Sciatic nerve (tissue), 2 donors: Measurements from ENCODE around the gene CD300A. TPM values are rescaled to one million over a fixed set of nuclear protein-coding genes. Genes with fewer than 3 reads are reported as not detected.
"Not testable (repeated sequence)": the region's sequence is repeated elsewhere in the genome, so short reads cannot be mapped to it uniquely, and the experiment has no call there.

Experiments
- ATAC-seq: fragments of 200-7000 bp; cut with Tn5 transposase; one replicate; pipeline ENCODE4 v1.9.1; 2020; ENCODE audit warnings: mild to moderate bottlenecking, moderate library complexity
- DNase-seq: peaks from one replicate; pipeline ENCODE4 v3.0.0-alpha.2; 2020; ENCODE audit warnings: low spot score
- intact Hi-C: fragments of 100-400 bp; cut with DNase I; formaldehyde crosslinking; loops from one replicate; pipeline ENCODE4 v1.14.2; 2022
- total RNA-seq: library from RNA; stranded (reverse); fragmentation: NEBNext Ultra II Directional; extraction: Animal tissue kit (Norgen Biotek cat#: 25700); gene quantifications from one replicate; pipeline ENCODE4 v1.2.1, GENCODE V29; 2021
- donor health status: DM: no; HTN: no; CAD: no.
- donor health status: DM: no; HTN: no; CAD: no.

CD300A gene
- total RNA-seq, 1 donor from 2014 or later, result 13.0 TPM

DNA sequence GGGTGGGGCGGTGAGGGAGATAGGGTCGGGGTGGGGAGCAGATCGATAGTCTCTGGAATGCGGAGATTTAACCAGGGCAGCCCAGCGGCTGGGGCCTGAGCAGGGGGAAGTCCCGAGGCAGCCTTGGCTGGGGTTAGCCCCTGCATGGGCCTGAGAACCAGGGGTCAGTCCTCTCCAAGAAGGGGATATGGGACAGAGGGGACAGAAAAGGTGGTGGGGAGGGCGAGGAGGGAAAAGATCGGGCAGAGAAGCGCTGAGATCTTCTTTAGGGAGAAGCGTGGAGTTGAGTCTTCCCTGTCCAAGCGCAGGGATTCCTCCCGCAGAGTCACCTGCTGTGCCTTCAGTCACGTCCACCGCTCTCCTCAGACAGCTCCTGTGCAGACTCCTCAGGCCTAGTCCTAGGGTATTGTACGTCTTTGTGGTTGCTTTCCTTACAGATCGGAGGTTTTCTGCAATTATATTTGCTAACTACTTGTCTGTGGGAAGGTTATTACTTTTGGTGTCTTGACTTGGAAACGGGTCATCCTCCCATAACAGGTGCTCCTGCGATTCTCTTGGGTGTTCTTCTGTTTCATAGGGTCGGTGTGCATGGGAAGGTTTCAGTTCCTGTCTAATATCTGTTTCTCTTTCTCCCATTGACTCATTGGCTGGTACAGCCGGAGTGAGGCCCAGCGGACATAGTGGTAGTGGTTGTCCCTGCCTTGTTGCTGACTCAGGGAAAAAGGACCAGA is 952 bp downstream of the CD300A start:
- intact Hi-C loops, result no loop called here
- no peak for DNase-seq
- peak; percentile 75 for ATAC-seq

- DNase-seq, result no peak
- ATAC-seq, result no peak
- intact Hi-C loops, result no loop called here
These were observed 4.9 kb downstream of the CD300A start for GRCh38 chr17:74471341-74471740.

- DNase-seq (no peak), ATAC-seq (no peak)
- intact Hi-C loops, result no loop called here
These were observed 6.5 kb downstream of the CD300A start for GRCh38 chr17:74472890-74473289.

DNA sequence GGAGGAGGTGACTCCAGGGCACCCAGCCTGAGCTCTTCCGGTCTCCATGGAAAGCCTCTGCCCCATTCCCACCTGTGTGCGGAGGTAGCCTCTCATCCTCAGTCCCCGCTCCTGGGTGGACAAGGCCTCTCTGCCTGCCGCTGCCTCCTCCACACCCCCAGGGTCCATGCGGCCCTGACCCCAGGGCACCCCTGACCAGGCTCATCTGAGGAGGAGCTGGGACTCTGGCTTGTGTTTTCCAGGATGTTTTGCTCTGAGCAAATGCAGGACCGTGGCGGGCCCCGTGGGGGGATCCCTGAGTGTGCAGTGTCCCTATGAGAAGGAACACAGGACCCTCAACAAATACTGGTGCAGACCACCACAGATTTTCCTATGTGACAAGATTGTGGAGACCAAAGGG is 6.9 kb downstream of the CD300A start:
- intact Hi-C loops, result no loop called here
- DNase-seq, result no peak
- no peak for ATAC-seq

DNA sequence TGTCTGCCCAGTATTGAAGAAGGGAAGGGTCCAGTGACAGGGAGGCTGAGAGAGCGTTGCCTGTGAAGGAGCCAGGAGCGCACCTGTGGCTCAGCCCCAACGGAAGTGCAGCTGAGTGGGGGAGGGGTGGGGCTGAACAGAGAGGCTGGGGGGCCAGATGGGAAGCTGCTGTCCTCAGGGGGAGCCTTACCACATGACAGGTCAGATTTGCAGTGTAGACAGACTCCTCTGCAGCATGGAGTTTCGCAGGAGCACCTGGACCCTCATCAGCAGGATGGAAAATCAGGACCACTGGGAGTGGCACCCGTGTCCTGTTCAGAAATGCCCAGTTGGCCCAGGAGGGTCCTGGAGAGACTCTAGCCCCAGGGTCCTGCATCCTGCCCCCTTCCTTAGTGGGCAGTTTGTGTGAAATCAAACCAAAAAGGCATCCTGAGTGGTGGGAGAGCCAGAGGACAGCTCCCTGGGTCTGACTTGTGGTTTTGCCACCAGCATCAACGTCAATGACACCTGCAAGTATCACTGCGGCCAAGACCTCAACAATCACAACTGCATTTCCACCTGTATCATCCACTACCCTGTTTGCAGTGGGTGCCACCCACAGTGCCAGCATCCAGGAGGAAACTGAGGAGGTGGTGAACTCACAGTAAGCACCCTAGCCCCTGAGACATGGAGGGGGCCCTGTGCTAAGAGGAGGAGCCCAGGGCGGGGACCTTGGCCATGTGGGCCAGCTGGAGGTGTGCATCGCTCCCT is 7.8 kb downstream of the CD300A start:
- no peak for ATAC-seq
- no peak for DNase-seq
- intact Hi-C loops, result no loop called here

- no peak for ATAC-seq
- intact Hi-C loops, result no loop called here
- no peak for DNase-seq
These were observed 8.8 kb downstream of the CD300A start for GRCh38 chr17:74475189-74475588.

DNA sequence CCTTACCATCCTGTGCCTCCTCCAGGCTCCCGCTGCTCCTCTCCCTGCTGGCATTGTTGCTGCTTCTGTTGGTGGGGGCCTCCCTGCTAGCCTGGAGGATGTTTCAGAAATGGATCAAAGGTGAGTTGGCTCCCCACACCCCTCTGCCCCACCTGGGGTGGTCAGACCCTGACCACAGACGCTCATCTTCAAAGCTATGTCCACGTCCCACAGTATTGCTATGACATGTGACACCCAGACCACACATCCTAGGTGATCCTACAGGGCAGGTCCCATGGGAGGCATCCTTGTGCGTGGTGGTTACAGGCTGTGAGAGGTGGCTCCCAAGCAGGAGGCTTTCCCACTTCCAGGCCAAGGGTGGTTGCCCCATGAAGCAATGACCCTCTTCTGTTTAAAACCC is 11.0 kb downstream of the CD300A start:
- intact Hi-C loops, result no loop called here
- ATAC-seq (no peak), DNase-seq (no peak)

DNA sequence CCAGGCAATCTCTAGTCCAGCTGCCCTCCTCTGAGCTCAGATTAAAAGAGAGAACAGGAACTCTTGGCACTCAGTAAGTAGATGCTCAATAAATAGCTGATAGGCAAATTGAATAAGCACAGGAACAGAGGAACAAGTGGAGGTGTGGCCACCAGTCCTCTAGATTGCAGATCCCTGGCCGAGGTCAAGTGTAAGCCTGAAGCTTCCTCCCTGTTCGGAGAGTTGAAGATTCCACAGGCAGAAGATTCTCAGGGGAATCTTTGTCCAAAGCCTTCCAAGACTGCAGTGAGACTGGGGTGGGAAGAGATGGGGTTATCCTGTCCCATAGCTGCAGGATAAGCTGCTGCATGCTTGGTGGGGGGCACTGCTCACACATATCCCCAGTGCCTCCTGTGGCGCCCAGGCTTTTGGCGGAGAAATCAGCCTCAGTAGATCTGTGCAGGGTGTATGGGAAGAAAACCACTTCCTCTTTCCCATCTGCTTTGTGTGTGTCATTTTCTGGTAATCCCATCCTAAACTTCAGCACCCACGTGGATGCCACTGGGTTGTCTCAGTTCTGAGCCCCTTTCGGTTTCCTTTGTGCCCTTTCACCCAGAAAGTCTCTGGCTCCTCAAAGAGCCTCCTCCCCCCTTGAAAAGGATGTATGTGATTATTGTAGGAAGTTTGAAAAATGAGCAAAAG is 12.1 kb downstream of the CD300A start:
- intact Hi-C loops, result no loop called here
- DNase-seq (no peak), ATAC-seq (peak; percentile 85)

DNA sequence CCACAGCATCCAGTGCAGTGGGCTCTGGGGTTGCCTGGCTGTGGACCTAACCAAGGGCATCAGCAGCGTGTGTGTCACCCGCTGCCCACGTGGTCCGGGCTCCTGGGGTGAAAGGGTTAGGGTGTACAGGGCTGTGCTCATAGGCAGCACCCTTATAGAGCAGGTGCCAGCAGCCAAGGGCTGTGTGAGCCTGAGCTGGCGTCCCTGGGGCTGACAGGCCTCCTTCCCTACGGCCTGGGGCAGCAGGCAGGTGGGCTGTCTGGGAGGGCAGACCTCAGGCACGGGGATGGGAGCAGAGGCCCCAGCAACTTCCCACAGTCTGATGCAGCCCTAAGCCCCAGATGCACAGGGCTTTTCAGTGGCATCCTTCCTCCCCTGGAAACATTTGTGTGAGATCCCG is 13.9 kb downstream of the CD300A start:
- DNase-seq (no peak), ATAC-seq (no peak)
- intact Hi-C loops, result no loop called here

DNA sequence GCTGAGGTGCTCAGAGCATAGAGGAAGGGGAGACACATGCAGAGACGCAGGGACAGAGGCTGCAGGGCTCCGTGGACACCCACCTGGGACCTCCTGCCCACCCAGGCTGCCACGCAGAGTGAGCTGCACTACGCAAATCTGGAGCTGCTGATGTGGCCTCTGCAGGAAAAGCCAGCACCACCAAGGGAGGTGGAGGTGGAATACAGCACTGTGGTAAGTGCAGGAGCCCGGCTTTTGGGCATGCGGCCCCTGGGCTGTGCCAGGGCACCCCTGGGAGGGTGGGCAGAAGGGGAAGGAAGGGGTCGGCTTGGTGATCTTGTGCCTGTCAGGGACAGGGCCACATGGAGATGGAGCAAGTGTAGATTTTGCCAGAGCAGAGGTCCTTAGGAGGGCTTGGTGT is 15.2 kb downstream of the CD300A start:
- intact Hi-C loops, result no loop called here
- ATAC-seq (no peak), DNase-seq (no peak)

DNA sequence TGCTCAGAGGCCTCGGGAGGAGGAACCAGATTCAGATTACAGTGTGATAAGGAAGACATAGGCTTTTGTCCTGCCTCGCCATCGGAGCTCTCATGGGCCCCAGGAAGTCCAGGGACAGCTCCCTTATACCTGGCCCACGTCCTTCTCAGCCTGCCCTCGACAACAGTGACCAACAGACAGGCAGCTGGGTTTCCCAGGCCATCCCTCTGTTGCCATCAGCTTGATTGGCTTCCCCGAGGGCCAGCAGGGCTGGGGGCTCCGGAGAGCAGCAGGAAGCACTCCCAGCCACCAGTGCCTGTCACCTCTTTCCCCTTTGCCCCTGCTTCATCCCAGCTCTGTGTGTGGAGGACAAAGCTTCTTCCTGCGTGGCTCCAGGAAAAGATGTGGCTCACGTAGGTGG is 17.6 kb downstream of the CD300A start:
- intact Hi-C loops, result no loop called here

GRCh38 chr17:74485022-74485743 is 18.7 kb downstream of the CD300A start:
- ATAC-seq, result no peak
- intact Hi-C loops, result no loop called here

More for the DNA sequence above, 17.6 kb downstream of the CD300A start:
- no peak for ATAC-seq
- DNase-seq, result no peak

GRCh38 chr17:74485841-74486240 is 19.4 kb downstream of the CD300A start:
- ATAC-seq (no peak), DNase-seq (no peak)
- intact Hi-C loops, result no loop called here

More at GRCh38 chr17:74485022-74485743, 18.7 kb downstream of the CD300A start:
- no peak for DNase-seq

GRCh38 chr17:74488276-74488675 is 21.8 kb downstream of the CD300A start:
- DNase-seq, intact Hi-C loops, ATAC-seq: not testable (repeated sequence)

DNA sequence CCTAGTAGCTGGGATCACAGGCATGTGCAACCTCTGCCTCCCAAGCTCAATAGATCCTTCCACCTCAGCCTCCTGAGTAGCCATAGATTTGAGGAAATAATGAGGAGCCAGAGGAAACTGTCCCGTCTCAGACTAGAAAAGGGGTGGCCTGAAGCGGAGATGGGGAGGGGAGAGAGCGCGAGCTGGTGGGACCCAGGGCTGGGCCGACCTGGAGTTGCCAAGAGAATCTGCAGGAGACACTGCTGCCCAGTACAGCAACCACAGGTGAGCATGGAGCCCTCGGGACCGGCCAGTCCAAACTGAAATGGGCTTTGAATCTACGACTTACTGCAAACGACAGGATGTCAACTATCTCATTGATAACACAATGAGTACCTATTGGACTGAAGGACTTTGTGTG is 24.3 kb downstream of the CD300A start:
- intact Hi-C loops, result no loop called here
- no peak for ATAC-seq
- DNase-seq, result no peak

DNA sequence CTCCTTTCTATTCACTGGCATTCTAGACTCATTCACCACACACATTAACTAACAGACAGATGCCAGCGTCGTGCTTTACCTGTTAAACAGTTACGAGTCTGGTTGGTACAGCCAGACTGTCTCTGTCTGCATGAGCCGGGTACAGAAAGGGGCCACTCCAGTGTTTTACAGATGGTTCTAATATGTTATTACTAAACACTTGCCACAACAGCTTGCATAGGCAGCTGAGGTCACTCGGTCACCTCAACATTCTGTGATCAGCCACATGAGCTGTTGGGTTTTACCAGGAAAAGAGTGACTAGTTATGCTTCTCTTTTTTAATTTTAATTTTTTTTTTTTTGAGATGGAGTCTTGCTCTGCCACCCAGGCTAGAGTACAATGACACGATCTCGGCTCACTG is 25.2 kb downstream of the CD300A start:
- intact Hi-C loops, result no loop called here
- DNase-seq (no peak), ATAC-seq (no peak)

- ATAC-seq (peak; percentile 81), DNase-seq (peak; percentile 79)
- intact Hi-C loops, result no loop called here
These were observed 26.9 kb downstream of the CD300A start for GRCh38 chr17:74493331-74493833.

GRCh38 chr17:74497471-74497870 is 31.0 kb downstream of the CD300A start:
- ATAC-seq (no peak), DNase-seq (no peak)
- intact Hi-C loops, result no loop called here

DNA sequence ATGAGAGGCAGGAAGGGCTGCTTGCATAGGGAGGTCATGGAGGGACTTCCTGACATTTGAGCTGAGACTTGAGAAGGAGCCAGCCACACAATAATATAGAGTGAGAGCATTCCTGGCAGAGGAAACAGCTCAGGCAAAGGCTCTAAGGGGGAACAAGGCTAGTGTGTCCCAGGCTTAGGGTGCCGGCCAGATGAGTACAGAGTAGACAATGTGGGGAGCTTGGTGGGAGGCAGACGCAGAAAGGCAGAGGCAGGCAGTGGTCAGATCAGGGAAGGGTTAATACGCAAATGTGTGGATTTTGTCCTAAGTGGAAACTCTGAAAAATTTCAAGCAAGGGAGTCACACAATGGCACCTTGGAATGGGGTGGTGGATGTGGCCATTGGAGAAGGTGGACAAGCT is 33.6 kb downstream of the CD300A start:
- ATAC-seq, result no peak
- DNase-seq, result no peak
- intact Hi-C loops, result no loop called here
